Measurements from ENCODE around the gene ITGAL.
A peak's percentile ranks its signal among the peaks of the same experiment; 100 is the strongest.
"Not testable (repeated sequence)": the region's sequence is repeated elsewhere in the genome, so short reads cannot be mapped to it uniquely, and the experiment has no call there.

The ITGAL gene

DNA sequence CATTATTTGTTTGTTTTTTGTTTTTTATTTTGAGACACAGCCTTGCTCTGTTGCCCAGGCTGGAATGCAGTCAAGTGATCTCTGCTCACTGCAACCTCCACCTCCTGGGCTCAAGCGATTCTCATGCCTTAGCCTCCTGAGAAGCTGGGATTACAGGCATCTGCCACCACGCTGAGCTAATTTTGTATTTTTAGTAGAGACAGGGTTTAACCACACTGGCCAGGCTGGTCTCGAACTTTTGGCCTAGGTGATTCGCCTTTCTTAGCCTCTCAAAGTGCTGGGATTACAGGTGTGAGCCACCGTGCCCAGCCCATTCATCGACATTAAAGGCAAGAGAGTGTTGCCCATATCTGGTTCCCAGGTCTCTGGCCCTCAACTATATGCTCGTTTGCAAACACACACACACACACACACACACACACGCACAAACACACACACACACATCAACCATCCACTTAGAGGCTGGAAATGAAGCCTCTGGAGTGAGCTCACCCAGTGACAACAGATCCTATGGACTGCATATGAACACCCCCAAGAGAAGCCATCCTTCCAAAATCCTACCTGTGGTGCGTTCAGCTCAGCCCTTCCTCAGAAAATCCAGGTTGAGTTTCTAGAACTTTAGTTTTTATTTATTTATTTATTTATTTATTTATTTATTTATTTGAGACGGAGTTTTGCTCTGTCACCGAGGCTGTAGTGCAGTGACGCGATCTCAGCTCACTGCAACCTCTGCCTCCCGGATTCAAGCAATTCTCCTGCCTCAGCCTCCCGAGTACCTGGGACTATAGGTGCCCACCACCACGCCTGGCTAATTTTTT, 14.6 kb upstream of the ITGAL start:
- DNase-seq: no peak

DNA sequence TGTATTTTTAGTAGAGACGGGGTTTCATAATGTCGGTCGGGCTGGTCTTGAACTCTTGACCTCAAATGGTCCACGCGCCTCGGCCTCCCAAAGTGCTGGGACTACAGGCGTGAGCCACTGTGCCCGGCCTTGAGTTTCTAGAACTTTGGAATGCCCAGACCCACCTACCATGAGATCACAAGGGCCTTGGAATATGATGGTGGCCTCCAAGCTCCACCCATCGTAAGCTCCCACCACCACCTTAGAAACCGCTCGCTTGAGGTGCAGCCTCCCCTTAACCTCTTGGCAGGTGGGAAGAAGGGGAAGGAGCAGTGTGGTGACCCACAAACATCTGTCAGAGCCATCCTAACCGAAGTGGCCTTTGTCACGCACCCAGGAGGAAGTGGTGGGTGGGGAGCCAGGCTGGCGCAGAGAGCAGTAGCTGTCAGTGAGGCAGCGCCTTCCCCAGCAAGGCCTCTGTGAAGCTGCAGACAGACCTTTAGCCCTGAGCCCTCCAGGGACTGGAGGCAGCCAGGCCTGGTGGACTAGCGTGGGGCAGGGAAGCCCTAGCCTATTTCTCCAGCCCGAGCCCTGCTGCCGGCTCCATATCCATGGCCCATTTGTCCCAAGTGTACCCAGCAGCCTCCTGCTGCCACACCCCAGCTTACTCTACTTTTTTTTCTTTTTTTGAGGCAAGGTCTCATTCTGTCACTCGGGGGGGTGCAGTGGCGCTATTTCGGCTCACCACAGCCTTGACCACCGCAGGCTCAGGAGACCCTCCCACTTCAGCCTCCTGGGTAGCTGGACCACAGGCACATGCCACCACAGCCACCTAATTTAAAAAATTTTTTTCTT, 13.8 kb upstream of the ITGAL start:
- DNase-seq: peak; percentile 69

DNA sequence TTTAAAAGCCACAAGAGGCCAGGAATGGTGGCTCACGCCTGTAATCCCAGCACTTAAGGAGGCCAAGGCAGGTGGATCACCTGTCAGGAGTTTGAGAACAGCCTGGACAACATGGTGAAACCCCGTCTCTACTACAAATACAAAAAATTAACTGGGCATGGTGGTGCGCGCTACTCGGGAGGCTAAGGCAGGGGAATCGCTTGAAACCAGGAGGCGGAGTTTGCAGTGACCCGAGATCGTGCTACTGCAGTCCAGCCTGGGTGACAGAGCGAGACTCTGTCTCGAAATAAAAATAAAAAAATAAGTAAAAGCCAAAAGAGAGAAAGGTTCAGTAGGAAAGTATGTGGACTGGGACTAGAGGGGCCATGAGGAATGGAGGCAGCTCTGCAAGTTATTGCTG, 13.1 kb upstream of the ITGAL start:
- no peak for DNase-seq

DNA sequence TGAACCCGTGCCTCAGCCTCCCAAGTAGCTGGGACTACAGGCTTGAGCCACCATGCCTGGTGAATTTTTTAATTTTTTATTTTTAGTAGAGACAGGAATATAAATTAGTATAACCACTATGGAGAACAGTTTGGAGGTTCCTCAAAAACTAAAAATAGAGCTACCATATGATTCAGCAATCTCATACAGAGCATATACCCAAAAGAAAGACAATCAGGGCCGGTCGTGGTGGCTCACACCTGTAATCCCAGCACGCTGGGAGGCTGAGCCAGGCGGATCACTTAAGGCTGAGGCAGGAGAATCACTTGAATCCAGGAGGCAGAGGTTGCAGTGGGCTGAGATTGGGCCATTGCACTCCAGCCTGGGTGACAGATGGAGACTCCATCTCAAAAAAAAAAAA, 11.1 kb upstream of the ITGAL start:
- not testable (repeated sequence) for DNase-seq

DNA sequence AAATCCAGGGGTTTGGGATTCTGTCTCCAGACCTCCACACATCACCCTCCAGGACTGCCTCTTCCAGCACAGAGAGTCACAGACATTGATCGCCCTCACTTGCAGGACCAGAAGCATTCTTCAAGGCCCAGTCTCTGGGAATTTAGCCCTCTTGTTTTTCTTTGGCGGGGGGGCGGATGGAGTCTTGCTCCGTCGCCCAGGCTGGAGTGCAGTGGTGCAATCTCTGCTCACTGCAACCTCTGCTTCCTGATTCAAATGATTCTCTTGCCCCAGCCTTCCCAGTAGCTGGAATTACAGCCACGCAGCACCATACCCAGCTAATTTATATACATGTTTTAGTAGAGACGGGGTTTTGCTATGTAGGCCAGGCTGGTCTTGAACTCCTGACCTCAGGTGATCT, 8.5 kb upstream of the ITGAL start:
- no peak for DNase-seq

DNA sequence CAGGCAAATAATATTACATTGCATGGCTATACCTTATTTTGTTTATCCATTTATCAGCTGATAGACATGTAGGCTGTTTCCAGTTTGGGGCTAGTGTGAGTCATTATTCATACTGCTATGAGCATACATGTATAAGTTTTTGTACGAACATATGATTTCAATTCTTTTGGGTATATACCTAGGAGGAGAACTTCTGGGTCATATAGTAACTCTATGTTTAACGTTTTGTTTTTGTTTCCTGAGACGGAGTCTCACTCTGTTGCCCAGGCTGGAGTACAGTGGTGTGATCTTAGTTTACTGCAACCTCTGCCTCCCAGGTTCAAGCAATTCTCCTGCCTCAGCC, 2.4 kb upstream of the ITGAL start:
- no peak for DNase-seq

DNA sequence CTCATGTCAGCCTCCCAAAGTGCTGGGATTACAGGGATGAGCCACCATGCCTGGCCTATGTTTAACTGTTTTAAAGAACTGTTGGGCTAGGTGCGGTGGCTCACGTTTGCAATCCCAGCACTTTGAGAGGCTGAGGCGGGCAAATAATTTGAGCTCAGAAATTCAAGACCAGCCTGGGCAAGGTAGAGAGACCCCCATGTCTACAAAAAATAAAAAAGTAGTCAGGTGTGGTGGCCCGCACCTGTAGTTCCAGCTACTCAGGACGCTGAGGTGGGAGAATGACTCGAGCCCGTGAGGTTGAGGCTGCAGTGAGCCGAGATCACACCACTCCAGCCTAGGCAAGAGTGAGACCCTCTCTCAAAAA, 1.9 kb upstream of the ITGAL start:
- no peak for DNase-seq

DNA sequence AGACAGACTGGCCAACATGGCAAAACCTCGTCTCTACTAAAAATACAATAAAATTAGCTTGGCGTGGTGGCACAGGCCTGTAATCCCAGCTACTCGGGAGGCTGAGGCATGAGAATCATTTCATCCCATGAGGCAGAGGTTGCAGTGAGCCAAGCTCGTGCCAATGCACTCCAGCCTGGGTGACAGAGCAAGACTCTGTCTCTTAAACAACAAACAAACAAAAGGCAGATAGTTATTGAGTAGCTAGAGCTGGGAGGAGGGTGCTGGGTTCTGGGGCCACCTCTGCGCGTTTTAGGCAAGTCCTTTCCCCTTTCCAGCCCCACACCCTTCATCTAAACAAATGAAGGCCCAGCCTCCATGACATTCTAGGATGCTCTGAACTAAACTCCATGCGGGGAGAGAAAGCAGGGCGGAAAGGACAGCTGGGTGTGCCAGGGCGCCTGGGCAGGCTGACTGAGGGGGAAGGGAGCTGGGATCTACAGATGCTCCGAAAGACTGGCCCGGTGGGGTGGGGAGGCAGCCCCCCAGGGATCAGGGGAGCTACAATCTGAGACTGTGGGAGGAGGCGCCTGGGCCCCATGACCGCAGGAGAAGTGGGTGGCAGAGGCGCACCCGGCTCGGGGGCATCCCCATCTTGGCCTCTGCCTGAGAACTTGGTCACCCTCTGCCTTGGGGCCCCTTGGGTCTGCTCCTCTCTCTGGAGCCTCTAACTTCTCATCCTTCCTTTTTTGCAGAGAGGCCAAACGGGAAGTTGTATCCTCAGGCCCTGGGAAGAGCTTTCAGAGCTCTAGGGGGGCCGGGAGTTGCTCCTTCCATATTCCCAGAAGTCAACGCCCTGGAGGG, 910 bp downstream of the ITGAL start:
- DNase-seq: peak; percentile 58

DNA sequence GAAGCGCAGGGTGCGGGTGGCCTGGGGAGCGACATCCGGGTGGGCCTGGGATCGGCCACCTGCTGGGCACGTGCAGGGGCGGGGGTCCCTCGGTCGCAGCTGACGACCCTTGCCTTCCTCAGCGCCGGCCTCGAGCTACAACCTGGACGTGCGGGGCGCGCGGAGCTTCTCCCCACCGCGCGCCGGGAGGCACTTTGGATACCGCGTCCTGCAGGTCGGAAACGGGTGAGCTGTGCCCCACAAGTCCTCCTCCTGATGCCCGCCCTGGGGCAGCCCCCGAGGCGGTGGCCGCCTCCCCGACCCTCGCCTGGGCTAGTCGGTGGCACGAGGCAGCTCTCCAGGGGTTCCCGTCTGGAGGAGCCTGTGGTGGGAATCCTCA, 1.5 kb downstream of the ITGAL start:
- DNase-seq: no peak

DNA sequence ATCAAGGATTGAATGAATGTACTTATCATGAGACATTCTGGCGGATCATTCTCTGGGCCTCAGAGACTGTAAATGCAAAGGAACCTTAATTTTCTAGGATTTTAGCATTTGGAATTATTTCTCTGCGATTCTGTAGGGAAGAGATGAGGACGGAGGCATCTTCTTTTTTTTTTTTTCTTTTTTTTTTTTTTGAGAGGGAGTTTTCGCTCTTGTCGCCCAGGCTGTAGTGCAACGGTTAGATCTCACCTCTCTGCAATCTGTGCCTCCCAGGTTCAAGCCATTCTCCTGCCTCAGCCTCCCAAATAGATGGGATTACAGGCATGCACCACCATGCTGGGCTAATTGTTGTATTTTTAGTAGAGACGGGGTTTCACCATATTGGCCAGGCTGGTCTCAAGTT, 2.1 kb downstream of the ITGAL start:
- DNase-seq: no peak

DNA sequence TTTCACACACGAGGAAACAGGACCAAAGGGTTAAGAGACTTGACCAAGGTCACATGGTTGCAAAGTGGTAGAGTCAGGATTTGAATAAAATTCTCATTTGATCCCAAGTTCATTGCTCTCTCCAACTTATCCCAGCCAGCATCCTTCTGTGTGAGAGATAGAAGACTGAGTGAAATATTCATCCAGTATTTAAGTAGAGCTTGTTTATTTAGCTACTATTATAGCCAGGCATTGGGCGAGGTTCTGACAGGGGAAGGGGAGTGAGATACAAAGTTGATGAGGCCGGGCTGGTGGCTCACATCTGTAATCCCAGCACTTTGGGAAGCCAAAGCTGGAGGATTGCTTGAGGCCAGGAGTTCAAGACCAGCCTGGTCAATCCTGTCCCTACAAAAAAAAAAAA, 4.4 kb downstream of the ITGAL start:
- DNase-seq: no peak

DNA sequence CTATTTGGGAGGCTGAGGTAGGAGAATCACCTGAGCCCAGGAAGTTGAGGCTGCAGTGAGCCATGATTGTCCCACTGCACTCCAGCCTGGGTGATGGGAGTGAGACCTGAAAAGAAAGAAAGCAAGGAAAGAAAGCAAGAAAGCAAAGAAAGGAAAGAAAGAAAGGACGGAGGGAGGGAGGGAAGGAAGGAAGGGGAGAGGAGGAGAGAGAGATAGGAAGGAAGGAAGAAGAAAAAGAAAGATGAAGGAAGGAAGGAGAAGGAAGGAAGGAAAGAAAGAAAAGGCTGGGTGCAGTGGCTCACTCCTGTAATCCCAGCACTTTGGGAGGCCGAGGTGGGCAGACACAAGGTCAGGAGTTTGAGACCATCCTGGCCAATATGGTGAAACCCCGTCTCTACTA, 5.2 kb downstream of the ITGAL start:
- not testable (repeated sequence) for DNase-seq

DNA sequence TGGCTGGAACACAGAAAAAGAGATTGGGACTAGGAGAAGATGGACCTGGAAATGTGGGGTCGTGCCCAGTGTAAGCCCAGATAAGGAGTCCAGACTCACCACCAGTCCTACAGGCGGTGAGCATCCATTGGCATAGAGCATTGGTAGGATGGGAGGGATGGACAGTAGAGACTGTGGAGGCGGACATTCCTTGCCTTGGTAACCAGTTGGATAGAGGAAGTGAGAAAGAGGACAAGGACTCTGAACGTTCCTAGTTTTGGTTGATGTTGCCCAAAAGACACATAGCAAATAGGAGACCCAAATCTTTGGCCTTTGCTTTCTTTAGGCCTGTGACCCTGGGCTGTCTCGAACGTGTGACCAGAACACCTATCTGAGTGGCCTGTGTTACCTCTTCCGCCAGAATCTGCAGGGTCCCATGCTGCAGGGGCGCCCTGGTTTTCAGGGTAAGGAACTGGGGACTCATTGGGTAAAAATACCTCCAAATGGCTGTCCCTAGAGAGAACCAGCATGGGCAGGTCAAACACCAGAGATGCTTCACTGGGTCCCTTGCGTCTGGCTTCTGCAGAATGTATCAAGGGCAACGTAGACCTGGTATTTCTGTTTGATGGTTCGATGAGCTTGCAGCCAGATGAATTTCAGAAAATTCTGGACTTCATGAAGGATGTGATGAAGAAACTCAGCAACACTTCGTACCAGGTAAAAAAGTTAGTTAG, 6.4 kb downstream of the ITGAL start:
- DNase-seq: no peak

DNA sequence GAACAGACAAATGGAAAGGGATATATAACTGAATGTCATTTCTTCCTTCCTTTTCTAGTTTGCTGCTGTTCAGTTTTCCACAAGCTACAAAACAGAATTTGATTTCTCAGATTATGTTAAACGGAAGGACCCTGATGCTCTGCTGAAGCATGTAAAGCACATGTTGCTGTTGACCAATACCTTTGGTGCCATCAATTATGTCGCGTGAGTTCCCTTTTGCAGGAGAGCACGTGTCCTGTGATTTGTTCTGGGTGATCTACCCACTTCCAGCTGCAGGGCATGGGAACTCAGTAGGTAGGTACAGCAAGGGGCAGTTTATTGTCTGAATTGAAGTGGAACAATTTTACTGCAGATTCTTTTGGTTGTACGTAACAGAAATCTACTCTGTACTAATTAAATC, 8.8 kb downstream of the ITGAL start:
- DNase-seq: no peak

DNA sequence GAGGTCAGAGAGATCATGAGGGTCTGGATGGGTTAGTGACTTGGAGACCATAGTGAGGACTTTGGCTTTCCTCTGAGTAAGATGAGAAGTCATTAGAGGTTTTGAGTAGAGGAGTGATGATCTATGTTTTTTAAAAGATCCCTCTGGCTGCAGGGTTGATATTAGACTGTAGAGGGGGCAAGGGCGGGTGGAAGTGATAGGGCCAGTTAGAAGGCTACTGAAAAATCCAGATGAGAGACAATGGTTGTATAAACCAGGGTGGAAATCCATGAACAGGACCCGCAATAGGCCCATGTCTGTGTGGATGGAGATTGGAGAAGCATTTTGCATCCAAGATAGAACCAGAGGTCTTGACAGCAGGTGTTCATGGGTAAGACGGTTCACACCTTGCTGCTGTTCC, 9.8 kb downstream of the ITGAL start:
- DNase-seq: no peak

DNA sequence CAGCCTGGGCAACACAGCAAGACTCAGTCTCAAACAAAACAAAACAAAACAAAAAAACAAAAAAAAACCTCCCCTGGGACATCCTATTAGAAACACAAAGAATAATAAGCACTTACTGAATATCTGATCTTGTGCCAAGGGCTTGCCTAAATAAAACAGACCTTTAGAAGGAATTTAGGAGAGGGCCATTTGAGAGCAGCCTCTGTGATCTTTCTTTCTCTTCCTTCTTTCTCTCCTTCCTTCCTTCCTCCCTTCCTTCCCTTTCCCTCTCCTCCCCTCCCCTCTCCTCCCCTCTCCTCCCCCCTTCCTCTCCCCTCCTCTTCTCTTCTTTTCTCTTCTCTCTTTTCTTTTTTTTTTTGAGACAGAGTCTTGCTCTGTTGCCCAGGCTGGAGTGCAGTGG, 12.3 kb downstream of the ITGAL start:
- DNase-seq: no peak

DNA sequence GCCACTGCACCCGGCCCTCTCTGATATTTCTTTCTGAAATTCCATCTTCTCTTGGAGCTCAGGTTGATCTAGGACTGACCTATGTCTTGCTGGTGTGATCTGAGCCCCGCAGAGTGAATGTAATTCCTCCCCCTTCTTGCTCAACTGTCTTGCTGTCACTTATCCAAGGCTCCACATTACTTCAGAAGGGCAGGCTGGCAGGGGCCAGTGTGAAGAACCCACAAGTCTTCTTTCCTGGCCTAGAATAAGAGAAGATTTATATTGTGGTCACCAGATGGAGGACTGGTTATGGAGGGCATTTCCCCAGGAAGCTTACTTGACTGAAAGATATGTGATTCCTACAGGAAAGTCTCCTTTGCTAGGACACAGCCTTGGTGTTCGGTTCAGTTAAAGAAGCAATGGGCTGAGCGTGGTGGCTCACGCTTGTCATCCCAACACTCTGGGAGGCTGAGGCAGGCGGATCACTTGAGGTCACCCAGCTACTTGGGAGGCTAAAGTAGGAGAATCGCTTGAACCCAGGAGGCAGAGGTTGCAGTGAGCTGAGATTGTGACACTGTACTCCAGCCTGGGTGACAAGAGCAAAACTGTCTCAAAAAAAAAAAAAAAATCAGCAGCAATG, 13.4 kb downstream of the ITGAL start:
- no peak for DNase-seq

DNA sequence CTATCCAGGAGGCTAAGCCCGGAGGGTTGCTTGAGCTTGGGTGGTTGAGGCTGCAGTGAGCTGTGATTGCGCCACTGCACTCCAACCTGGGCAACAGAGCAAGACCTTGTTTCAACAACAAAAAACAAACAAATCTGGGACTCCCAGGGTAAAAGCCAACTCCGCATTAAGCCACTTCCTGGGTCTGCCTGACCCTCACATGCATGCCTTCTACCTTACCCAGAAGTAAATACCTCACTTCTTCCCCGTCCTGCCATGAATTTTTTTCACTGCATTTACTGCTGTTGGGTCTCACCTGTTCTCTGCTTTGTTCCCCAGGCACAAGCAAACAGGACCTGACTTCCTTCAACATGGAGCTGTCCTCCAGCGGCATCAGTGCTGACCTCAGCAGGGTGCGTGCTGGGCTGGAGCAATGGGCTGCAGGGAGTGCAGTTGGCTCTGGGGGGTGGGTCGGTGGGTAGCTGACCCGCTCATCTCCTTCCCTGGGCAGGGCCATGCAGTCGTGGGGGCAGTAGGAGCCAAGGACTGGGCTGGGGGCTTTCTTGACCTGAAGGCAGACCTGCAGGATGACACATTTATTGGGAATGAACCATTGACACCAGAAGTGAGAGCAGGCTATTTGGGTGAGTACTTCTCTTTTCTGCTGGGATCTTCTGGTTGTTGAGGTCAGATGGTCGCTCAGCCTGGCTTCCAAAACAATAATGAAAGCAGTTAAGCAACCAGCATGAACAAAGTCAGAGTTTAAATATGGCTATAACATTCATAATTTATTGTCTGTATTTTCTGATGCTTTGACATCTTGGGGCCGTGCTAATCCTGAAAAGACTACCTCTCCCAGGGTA, 16.4 kb downstream of the ITGAL start:
- no peak for DNase-seq

DNA sequence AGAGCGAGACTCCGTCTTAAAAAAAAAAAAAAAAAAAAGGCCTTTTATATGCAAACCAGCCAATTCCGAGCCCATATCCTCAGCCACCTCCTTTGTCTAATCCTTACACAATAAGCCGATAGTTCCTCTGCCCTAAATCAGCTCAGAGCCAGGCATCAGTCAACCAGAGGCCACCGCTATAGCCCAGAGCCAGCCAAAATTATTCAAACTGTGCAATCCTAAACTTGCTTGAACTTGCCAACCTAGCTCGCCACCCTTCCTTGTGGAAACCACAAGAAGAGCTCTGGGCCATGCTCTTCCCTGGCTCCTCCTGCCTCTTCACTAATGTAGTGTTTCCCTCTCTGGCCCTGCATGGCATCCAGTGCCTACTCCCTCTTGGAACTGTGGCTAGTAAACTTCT, 17.7 kb downstream of the ITGAL start:
- no peak for DNase-seq

DNA sequence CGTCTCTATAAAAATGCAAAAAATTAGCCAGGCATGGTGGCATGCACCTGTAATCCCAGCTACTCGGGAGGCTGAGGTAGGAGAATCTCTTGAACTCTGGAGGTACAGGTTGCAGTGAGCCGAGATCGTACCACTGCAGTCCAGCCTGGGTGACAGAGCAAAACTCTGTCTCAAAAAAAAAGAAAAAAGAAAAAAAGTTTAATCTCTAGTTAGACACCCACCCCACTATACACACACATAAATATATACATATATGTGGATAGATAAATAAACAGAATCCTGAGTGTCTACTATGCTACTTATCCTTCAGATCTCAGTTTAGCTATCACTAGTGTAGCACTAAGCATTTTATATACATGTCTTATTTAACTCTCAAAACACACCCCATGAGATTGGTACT, 18.7 kb downstream of the ITGAL start:
- DNase-seq: no peak

DNA sequence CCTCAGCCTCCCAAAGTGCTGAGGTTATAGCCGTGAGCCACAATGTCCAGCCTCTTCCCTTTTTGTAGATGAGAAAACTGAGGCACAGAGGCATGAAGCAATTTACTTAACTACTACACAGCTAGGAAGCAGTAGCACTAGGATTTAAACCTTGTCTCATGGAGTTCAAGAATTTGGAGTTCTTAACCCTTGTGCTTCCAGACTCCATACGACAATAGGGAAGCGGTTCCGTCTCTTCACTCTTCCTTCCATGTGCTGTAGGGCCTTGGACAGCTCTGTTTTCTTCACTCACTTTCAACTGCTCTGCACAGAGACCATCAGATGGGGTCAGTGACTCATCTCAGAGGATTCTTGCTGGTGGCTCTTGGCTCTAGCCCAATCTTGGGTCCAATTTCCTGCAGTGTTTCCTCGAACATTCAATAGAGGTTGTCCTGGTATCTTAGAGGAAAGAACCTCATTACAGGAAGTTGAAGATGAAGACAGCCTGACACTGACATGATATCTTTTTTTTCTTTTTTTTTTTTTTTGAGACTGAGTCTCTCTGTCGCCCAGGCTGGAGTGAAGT, 19.3 kb downstream of the ITGAL start:
- no peak for DNase-seq
